ENCODE data around the gene SMIM35. TPM values are rescaled to one million over a fixed set of nuclear protein-coding genes. Genes with fewer than 3 reads are reported as not detected.

SMIM35 gene
- total RNA-seq, 1 donor = not detected

- no peaks in the 10 kb centered on the region for H3K36me3 ChIP-seq (ENCODE audit: insufficient read depth, low read length)
- no peak for DNase-seq (ENCODE audit: insufficient read length, low spot score, missing footprints)
- H3K27ac ChIP-seq (ENCODE audit: low read depth, low read length) = no peak overlapping the region
- H3K4me1 ChIP-seq (ENCODE audit: insufficient read depth, low read length) = no peaks in the 10 kb centered on the region
- TF ChIP-seq CTCF (IDR thresholded peaks at IDR 0.05; ENCODE audit: extremely low read depth, low read depth, low read length) = no peak
- H3K79me2 ChIP-seq (ENCODE audit: insufficient read depth, low read length) = no peaks in the 10 kb centered on the region
- no peak overlapping the region for H2AFZ ChIP-seq (ENCODE audit: low read length)
- H3K27me3 ChIP-seq (ENCODE audit: insufficient read depth, low read length) = no peaks in the 10 kb centered on the region
- H3K4me3 ChIP-seq (ENCODE audit: insufficient read depth, low read length) = no peak overlapping the region
- no peaks in the 10 kb centered on the region for H4K20me1 ChIP-seq (ENCODE audit: insufficient read depth, low read length)
- no peaks in the 10 kb centered on the region for H3K9me3 ChIP-seq (ENCODE audit: low read depth, low read length)
- H3K4me2 ChIP-seq (ENCODE audit: insufficient read depth, low read length) = no peak overlapping the region
Measured at GRCh38 chr11:118017111-118017510, 69.7 kb downstream of the SMIM35 start.

GRCh38 chr11:118016104-118016503 lies 70.7 kb downstream of the SMIM35 start:
- no peak for TF ChIP-seq CTCF (IDR thresholded peaks at IDR 0.05; ENCODE audit: extremely low read depth, low read depth, low read length)
- Histone ChIP-seq H2AFZ (ENCODE audit: low read length) (no peak overlapping the region), H3K79me2 (ENCODE audit: insufficient read depth, low read length) (no peaks in the 10 kb centered on the region), H3K4me1 (ENCODE audit: insufficient read depth, low read length) (no peaks in the 10 kb centered on the region), H3K4me2 (ENCODE audit: insufficient read depth, low read length) (no peak overlapping the region), H4K20me1 (ENCODE audit: insufficient read depth, low read length) (no peaks in the 10 kb centered on the region), H3K4me3 (ENCODE audit: insufficient read depth, low read length) (no peak overlapping the region), H3K9me3 (ENCODE audit: low read depth, low read length) (no peaks in the 10 kb centered on the region), H3K27ac (ENCODE audit: low read depth, low read length) (no peak overlapping the region), H3K36me3 (ENCODE audit: insufficient read depth, low read length) (no peaks in the 10 kb centered on the region), H3K27me3 (ENCODE audit: insufficient read depth, low read length) (no peaks in the 10 kb centered on the region)
- no peak for DNase-seq (ENCODE audit: insufficient read length, low spot score, missing footprints)

GRCh38 chr11:118015385-118015841 lies 71.3 kb downstream of the SMIM35 start:
- no peak for DNase-seq (ENCODE audit: insufficient read length, low spot score, missing footprints)
- no peak for TF ChIP-seq CTCF (IDR thresholded peaks at IDR 0.05; ENCODE audit: extremely low read depth, low read depth, low read length)
- H3K27me3 ChIP-seq (ENCODE audit: insufficient read depth, low read length) = peaks cover 3% of the 10 kb centered on the region

GRCh38 chr11:118014022-118014421 lies 72.7 kb downstream of the SMIM35 start:
- no peak overlapping the region for H3K4me2 ChIP-seq (ENCODE audit: insufficient read depth, low read length)
- no peaks in the 10 kb centered on the region for H4K20me1 ChIP-seq (ENCODE audit: insufficient read depth, low read length)
- H3K27ac ChIP-seq (ENCODE audit: low read depth, low read length) = no peak overlapping the region
- no peaks in the 10 kb centered on the region for H3K9me3 ChIP-seq (ENCODE audit: low read depth, low read length)
- DNase-seq (ENCODE audit: insufficient read length, low spot score, missing footprints) = no peak
- H2AFZ ChIP-seq (ENCODE audit: low read length) = no peak overlapping the region
- no peak overlapping the region for H3K4me3 ChIP-seq (ENCODE audit: insufficient read depth, low read length)
- peaks cover 3% of the 10 kb centered on the region for H3K27me3 ChIP-seq (ENCODE audit: insufficient read depth, low read length)
- H3K4me1 ChIP-seq (ENCODE audit: insufficient read depth, low read length) = no peaks in the 10 kb centered on the region
- no peaks in the 10 kb centered on the region for H3K36me3 ChIP-seq (ENCODE audit: insufficient read depth, low read length)
- no peaks in the 10 kb centered on the region for H3K79me2 ChIP-seq (ENCODE audit: insufficient read depth, low read length)
- TF ChIP-seq CTCF (IDR thresholded peaks at IDR 0.05; ENCODE audit: extremely low read depth, low read depth, low read length) = no peak

More at GRCh38 chr11:118015385-118015841, 71.3 kb downstream of the SMIM35 start:
- Histone ChIP-seq H2AFZ (ENCODE audit: low read length) (no peak overlapping the region), H3K9me3 (ENCODE audit: low read depth, low read length) (no peaks in the 10 kb centered on the region), H4K20me1 (ENCODE audit: insufficient read depth, low read length) (no peaks in the 10 kb centered on the region), H3K4me1 (ENCODE audit: insufficient read depth, low read length) (no peaks in the 10 kb centered on the region), H3K36me3 (ENCODE audit: insufficient read depth, low read length) (no peaks in the 10 kb centered on the region), H3K79me2 (ENCODE audit: insufficient read depth, low read length) (no peaks in the 10 kb centered on the region), H3K4me3 (ENCODE audit: insufficient read depth, low read length) (no peak overlapping the region), H3K4me2 (ENCODE audit: insufficient read depth, low read length) (no peak overlapping the region), H3K27ac (ENCODE audit: low read depth, low read length) (no peak overlapping the region)
